ENCODE data around the gene NDRG2. TPM values are rescaled to one million over a fixed set of nuclear protein-coding genes. Genes with fewer than 3 reads are reported as not detected.

The NDRG2 gene
- total and polyA plus RNA-seq, 11 donors = 187 to 661 (median 314) TPM

DNA sequence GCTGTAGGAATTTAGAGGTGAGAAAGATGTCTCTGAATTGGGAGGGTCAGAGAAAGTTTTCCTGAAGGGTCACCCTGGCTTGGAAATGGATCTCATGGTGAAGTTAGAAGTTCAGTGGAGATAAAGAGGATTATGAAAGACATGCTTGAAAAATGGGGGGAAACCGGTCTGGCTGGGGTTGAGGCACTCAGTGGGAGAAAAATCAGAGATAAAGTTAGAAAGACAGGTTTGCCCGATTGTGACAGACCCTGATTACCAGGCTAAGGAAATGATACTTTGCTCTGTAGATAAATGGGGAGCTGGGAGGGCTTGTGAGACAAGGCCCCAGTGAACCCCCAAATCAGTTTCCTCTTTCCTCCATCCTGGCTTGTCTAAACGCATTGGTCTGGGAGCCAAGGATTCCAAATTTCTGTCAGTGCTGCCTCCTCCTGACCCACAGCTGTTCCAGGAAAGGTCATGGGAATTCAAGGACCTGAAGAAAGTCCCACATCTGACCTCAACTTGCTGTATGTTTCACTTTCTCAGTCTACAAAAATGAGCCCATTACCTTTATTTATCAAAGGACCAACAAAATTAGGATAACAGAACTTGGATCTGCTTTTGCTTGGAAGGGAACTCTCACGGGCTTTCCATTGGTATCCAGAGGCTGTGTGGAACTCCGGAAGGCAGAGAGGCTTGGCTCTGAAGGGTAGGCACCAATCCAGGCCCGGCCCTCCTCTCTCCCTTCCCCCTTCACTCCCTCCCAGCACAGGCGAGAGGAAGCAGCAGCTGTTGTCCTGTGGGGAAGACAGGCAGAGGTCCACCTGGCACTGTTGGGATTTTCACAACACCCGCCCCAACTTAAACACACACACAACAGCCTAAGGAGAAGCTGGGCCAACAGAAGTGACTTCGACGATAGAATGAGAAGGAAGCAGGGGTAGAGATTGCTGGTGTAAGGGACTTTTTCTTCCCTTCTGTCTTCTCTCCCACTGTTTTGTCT, 13.9 kb upstream of the NDRG2 start:
- peak; percentile 82 to 91 (median 87) for DNase-seq
- TF ChIP-seq POLR2A (IDR thresholded peaks at IDR 0.05) = no peak
- TF ChIP-seq CTCF (IDR thresholded peaks at IDR 0.05) = peak in 3 of 12 donors; percentile 6 to 26 (median 12)
- no peaks in the 10 kb centered on the region for H3K27me3 ChIP-seq
- no peaks in the 10 kb centered on the region for H3K36me3 ChIP-seq
- WGBS, 4 donors = 8 to 30% (median 10%) methylated on average over 10 of the region's 10 CpGs
- peak overlapping the region in 5 of 12 donors; percentile 6 to 43 (median 9) for H3K4me3 ChIP-seq
- peaks cover 2 to 49% (median 31%) of the 10 kb centered on the region in 12 donors for H3K4me1 ChIP-seq
- no peaks in the 10 kb centered on the region for H3K9me3 ChIP-seq
- ATAC-seq = peak; percentile 88 to 96 (median 94)
- intact Hi-C loops (cut with DNase I) = loop anchor here in 6 of 10 donors (1.0 to 5.0 kb wide), 5 partner anchors 13 to 182 kb away; partner anchors contain the start of gene NDRG2 (in 2 of the 6)
- H3K27ac ChIP-seq = peak overlapping the region; percentile 19 to 91 (median 74)

DNA sequence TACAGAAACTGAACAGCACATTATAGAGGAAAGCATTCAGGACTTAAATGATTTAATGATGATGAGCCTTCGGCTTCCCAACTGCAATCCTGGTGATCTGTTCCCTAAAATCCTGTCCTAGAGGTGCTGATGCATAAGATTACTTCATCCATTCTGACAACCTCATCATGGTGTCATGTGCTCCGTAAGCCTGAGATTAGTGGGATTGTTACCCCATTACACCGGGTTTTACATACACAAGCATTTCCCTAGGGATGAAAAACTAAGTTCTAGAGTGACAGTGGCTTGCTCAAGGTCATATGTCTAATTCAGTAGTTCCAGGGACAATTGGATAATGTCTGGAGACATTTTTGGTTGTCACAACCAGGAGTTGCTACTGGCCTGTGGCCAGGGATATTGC, 12.3 kb upstream of the NDRG2 start:
- peak overlapping the region in 6 of 12 donors; percentile 5 to 84 (median 42) for H3K27ac ChIP-seq
- ATAC-seq (no peak), DNase-seq (peak in 1 of 5 donors; percentile 47)
- H3K36me3 ChIP-seq = no peaks in the 10 kb centered on the region
- no peaks in the 10 kb centered on the region for H3K27me3 ChIP-seq
- intact Hi-C loops (cut with DNase I) = loop anchor here in 1 of 10 donors (5.0 kb wide), 1 partner anchor 180 kb away; no protein-coding TSS in a partner anchor
- TF ChIP-seq POLR2A (IDR thresholded peaks at IDR 0.05) (no peak), CTCF (IDR thresholded peaks at IDR 0.05) (no peak)
- H3K4me1 ChIP-seq = peaks cover 0 to 33% (median 19%) of the 10 kb centered on the region in 12 donors
- WGBS, 4 donors = 84 to 87% (median 85%) methylated on average over 3 of the region's 3 CpGs
- no peaks in the 10 kb centered on the region for H3K9me3 ChIP-seq
- H3K4me3 ChIP-seq = no peak overlapping the region

GRCh38 chr14:21036751-21037150, 11.9 kb upstream of the NDRG2 start:
- peak overlapping the region in 6 of 12 donors; percentile 4 to 84 (median 18) for H3K27ac ChIP-seq
- 90 to 96% (median 93%) methylated on average over 7 of the region's 7 CpGs for WGBS, 4 donors
- ATAC-seq = no peak
- H3K36me3 ChIP-seq = no peaks in the 10 kb centered on the region
- no peak for TF ChIP-seq POLR2A (IDR thresholded peaks at IDR 0.05)
- TF ChIP-seq CTCF (IDR thresholded peaks at IDR 0.05) = no peak
- no peaks in the 10 kb centered on the region for H3K9me3 ChIP-seq
- H3K4me3 ChIP-seq = no peak overlapping the region
- intact Hi-C loops (cut with DNase I) = loop anchor here in 1 of 10 donors (5.0 kb wide), 1 partner anchor 179 kb away; no protein-coding TSS in a partner anchor
- DNase-seq = no peak
- no peaks in the 10 kb centered on the region for H3K27me3 ChIP-seq
- H3K4me1 ChIP-seq = peaks cover 0 to 33% (median 19%) of the 10 kb centered on the region in 12 donors

DNA sequence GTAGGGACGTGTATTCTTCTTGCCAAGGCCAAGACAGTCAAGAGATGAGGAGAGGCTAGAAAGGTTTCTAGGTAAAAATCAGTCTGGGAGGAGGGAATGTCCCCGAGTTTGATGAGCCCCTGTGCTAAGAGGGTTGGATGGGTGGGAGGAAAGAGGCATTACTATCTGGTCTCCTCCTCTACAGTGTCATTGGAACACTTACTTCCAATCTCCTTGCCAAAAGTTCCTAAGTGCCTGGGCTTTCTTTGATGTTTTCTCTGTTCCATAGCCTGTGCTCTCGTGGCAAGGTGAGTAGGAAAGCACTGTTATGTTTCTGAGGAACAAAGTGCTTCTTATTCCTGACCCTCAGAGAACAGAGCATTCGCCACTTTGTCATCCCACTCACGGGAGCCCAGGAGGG, 9.8 kb upstream of the NDRG2 start, which contains the start of gene RNASE13:
Gene RNASE13 (minus strand): TSS at position 101 of the 400 bp plus-strand sequence. CDS start 519 bp downstream, outside the sequence.
- Histone ChIP-seq H3K27ac (no peak within 1 kb of the TSS), H3K4me1 (peaks cover 0 to 26% (median 16%) of the 10 kb centered on the region in 12 donors), H3K27me3 (no peaks in the 10 kb centered on the region), H3K36me3 (no peaks in the 10 kb centered on the region), H3K9me3 (no peaks in the 10 kb centered on the region), H3K4me3 (no peak within 1 kb of the TSS)
- ATAC-seq = no peak
- 84 to 91% (median 88%) methylated on average over 5 of the region's 5 CpGs for WGBS, 4 donors
- no peak for TF ChIP-seq POLR2A (IDR thresholded peaks at IDR 0.05)
- TF ChIP-seq CTCF (IDR thresholded peaks at IDR 0.05) = no peak
- no peak for DNase-seq
- intact Hi-C loops (cut with DNase I) = loop anchor here in 1 of 10 donors (5.0 kb wide), 1 partner anchor 177 kb away; no protein-coding TSS in a partner anchor
